B cell (primary cell): Measurements from ENCODE around the gene FBLN5. TPM values are rescaled to one million over a fixed set of nuclear protein-coding genes. Genes with fewer than 3 reads are reported as not detected.

Experiments
- ATAC-seq: fragments of 200-7000 bp; cut with Tn5 transposase; one replicate; pipeline ENCODE4 v1.10.0; 2021; ENCODE audit warnings: low read depth, mild to moderate bottlenecking, moderate number of reproducible peaks, moderate library complexity
- CTCF ChIA-PET: fragments of 350-600 bp; sonication (Branson Sonifier 250); formaldehyde crosslinking; loops from one replicate; lab custom pipeline; 2021; ENCODE audit warnings: antibody characterized with exemption, inconsistent platforms; lab: Charles Lee
- POLR2A ChIA-PET: fragments of 350-600 bp; sonication (Branson Sonifier 250); formaldehyde crosslinking; loops from one replicate; lab custom pipeline; 2021; ENCODE audit warnings: antibody characterized with exemption; lab: Charles Lee
- DNase-seq: peaks from one replicate; pipeline ENCODE4 v3.0.0; 2013
- H2AFZ ChIP-seq: 2 replicates; pipeline ENCODE4 v1.6.1; 2012; ENCODE audit warnings: mild to moderate bottlenecking, low read depth, low read length; ENCODE audit not compliant: insufficient read depth, poor library complexity, severe bottlenecking
- H3K27ac ChIP-seq, 2 donors: 1 replicate in 1 of 2; 2 replicates in 1 of 2; pipeline ENCODE4 v1.5.1; 2012 to 2013; ENCODE audit warnings: low read length in 2 of 2, mild to moderate bottlenecking in 2 of 2, moderate library complexity in 1 of 2
- H3K27me3 ChIP-seq, 4 experiments: fragments of 200-600 bp in 1 of 4; sonication (generic) in 1 of 4; replicated peaks in 1 of 4; 1 replicate in 2 of 4; 2 replicates in 2 of 4; pipeline versions ENCODE4 v1.6.1 to v1.7.0; 2013 to 2016; ENCODE audit warnings: low read length in 3 of 4, mild to moderate bottlenecking in 2 of 4, mixed read lengths in 1 of 4, moderate library complexity in 1 of 4; ENCODE audit not compliant: insufficient read depth in 4 of 4, control insufficient read depth in 3 of 4; ENCODE audit errors: control extremely low read depth in 1 of 4
- H3K36me3 ChIP-seq, 2 experiments: replicated peaks in 1 of 2; 1 replicate in 1 of 2; 2 replicates in 1 of 2; pipeline versions ENCODE4 v1.6.1 to v1.7.1; 2013; ENCODE audit warnings: low read length in 1 of 2; ENCODE audit not compliant: insufficient read depth in 2 of 2, control insufficient read depth in 1 of 2; ENCODE audit errors: control extremely low read depth in 1 of 2, extremely low read depth in 1 of 2
- H3K4me1 ChIP-seq, 2 donors: fragments of 200-600 bp in 1 of 2; sonication (generic) in 1 of 2; 1 replicate in 1 of 2; 2 replicates in 1 of 2; pipeline versions ENCODE4 v1.5.1 to v1.6.1; 2013 to 2017; ENCODE audit warnings: low read length in 2 of 2; ENCODE audit not compliant: control insufficient read depth in 2 of 2, insufficient read depth in 2 of 2
- H3K4me2 ChIP-seq: replicated peaks from 2 replicates; pipeline ENCODE3; 2012; ENCODE audit warnings: mild to moderate bottlenecking, low read depth, low read length; ENCODE audit not compliant: poor library complexity, severe bottlenecking
- H3K4me3 ChIP-seq, 5 experiments: fragments of 200-600 bp in 1 of 5; sonication (generic) in 1 of 5; 1 replicate in 3 of 5; 2 replicates in 2 of 5; pipeline versions ENCODE4 v1.5.1 to v1.7.0; 2011 to 2016; ENCODE audit warnings: low read length in 4 of 5, mild to moderate bottlenecking in 4 of 5, low read depth in 2 of 5, control low read depth in 1 of 5, moderate library complexity in 1 of 5; ENCODE audit not compliant: insufficient read depth in 1 of 5; ENCODE audit errors: control extremely low read depth in 1 of 5, extremely low read depth in 1 of 5
- H3K79me2 ChIP-seq: fragments of 200-600 bp; sonication (generic); one replicate; pipeline ENCODE4 v1.6.0; 2016; ENCODE audit warnings: low read length; ENCODE audit not compliant: control insufficient read depth, insufficient read depth
- H3K9ac ChIP-seq: fragments of 200-600 bp; sonication (generic); 2 replicates; pipeline ENCODE4 v1.6.1; 2017; ENCODE audit warnings: mild to moderate bottlenecking, low read length, moderate library complexity
- H3K9me3 ChIP-seq, 3 donors: one replicate each; pipeline versions ENCODE4 v1.6.1 to v1.7.1; 2013; ENCODE audit warnings: low read length in 2 of 3; ENCODE audit not compliant: control insufficient read depth in 2 of 3, insufficient read depth in 1 of 3; ENCODE audit errors: control extremely low read depth in 1 of 3
- H4K20me1 ChIP-seq: 2 replicates; pipeline ENCODE4 v1.6.0; 2012; ENCODE audit warnings: mild to moderate bottlenecking, low read length; ENCODE audit not compliant: insufficient read depth, control insufficient read depth, poor library complexity, severe bottlenecking
- H3K27ac Mint-ChIP-seq: one replicate; pipeline ENCODE4 v1.8.0; 2021; ENCODE audit warnings: mixed read lengths
- H3K27me3 Mint-ChIP-seq: one replicate; pipeline ENCODE4 v1.8.0; 2021; ENCODE audit warnings: mixed read lengths
- H3K4me1 Mint-ChIP-seq: one replicate; pipeline ENCODE4 v1.8.0; 2021; ENCODE audit warnings: mixed read lengths
- H3K4me3 Mint-ChIP-seq: one replicate; pipeline ENCODE4 v1.8.0; 2021; ENCODE audit warnings: mixed read lengths
- H3K9me3 Mint-ChIP-seq: one replicate; pipeline ENCODE4 v1.8.0; 2022; ENCODE audit warnings: mixed read lengths; ENCODE audit not compliant: insufficient read depth
- CTCF ChIP-seq: fragments of 200-600 bp; IDR thresholded peaks from one replicate; pipeline ENCODE4 v1.8.0; 2022; ENCODE audit warnings: antibody characterized with exemption, mild to moderate bottlenecking
- EZH2 ChIP-seq: IDR thresholded peaks from 2 replicates; pipeline ENCODE4 v1.6.1; 2012; ENCODE audit warnings: borderline replicate concordance, low read depth, mild to moderate bottlenecking, moderate library complexity, low read length; ENCODE audit not compliant: insufficient read depth, poor library complexity, severe bottlenecking
- WGBS: methylation state at CpG from one replicate; pipeline ENCODE4 v1.1.5; 2013; ENCODE audit warnings: missing lambda C conversion rate; ENCODE audit not compliant: insufficient coverage; 5-methylcytosine and 5-hydroxymethylcytosine counted together
- intact Hi-C: fragments of 100-400 bp; cut with micrococcal nuclease; formaldehyde crosslinking; loops from one replicate; pipeline ENCODE4 v1.10.0; 2022
- polyA plus RNA-seq: library from polyadenylated mRNA; depleted of rRNA; stranded (reverse); fragments of >200 nt; gene quantifications from 2 replicates; pipeline ENCODE4 v1.2.3, GENCODE V29; 2012
- total RNA-seq, 2 donors: library from RNA; stranded (reverse); fragments of 120-200 nt in 1 of 2; gene quantifications; 1 replicate in 1 of 2; 2 replicates in 1 of 2; pipeline versions ENCODE4 v1.2.3 to v1.2.4, GENCODE V29; 2013 to 2022

The FBLN5 gene
- total and polyA plus RNA-seq, 2 donors (not counting 1 experiment from before 2014, with no cell fraction given): 0.31 to 0.37 TPM

- H3K27me3 Mint-ChIP-seq: no peaks in the 10 kb centered on the region
- intact Hi-C loops: no loop called here
- no peak for DNase-seq
Observed at GRCh38 chr14:91869556-91869955, 77.9 kb downstream of the FBLN5 start.

More at GRCh38 chr14:91869556-91869955, 77.9 kb downstream of the FBLN5 start:
- POLR2A ChIA-PET: interaction anchor here (0.6 kb wide), 2 partner anchors 132 to 665 kb away, joined by 4 read pairs; no protein-coding TSS in a partner anchor
- CTCF ChIA-PET: interaction anchor here (1.5 kb wide), 1 partner anchor 10 kb away, joined by 4 read pairs; no protein-coding TSS in a partner anchor
- peaks cover 0 to 2% (median 0%) of the 10 kb centered on the region in 4 experiments for H3K27me3 ChIP-seq
- no peak overlapping the region for H3K27ac ChIP-seq
- no peaks in the 10 kb centered on the region for H3K36me3 ChIP-seq
- no peak overlapping the region for H3K9ac ChIP-seq
- H3K4me1 ChIP-seq: peaks cover 60 to 64% of the 10 kb centered on the region in 2 donors
- peaks cover 0 to 13% (median 0%) of the 10 kb centered on the region in 3 donors for H3K9me3 ChIP-seq
- peak overlapping the region; percentile 27 for H3K4me2 ChIP-seq
- no peaks in the 10 kb centered on the region for H3K79me2 ChIP-seq
- ATAC-seq: no peak
- H2AFZ ChIP-seq: peak overlapping the region; percentile 47
- no peak overlapping the region for H3K27ac Mint-ChIP-seq
- whole genome bisulfite sequencing: 80% methylated on average over 1 of the region's 8 CpGs
- no peak overlapping the region for H3K4me3 Mint-ChIP-seq
- H3K9me3 Mint-ChIP-seq: no peaks in the 10 kb centered on the region
- H4K20me1 ChIP-seq: no peaks in the 10 kb centered on the region
- no peak for TF ChIP-seq CTCF
- TF ChIP-seq EZH2: no peak
- H3K4me3 ChIP-seq: no peak overlapping the region
- peaks cover 60% of the 10 kb centered on the region for H3K4me1 Mint-ChIP-seq
